HCEC 1CT (cell line): Measurements from ENCODE around the gene GEMIN7.

ENCODE experiments used
- DNase-seq: peaks from one replicate; pipeline ENCODE4 v3.0.0-alpha.2; 2017

GEMIN7 gene

DNA sequence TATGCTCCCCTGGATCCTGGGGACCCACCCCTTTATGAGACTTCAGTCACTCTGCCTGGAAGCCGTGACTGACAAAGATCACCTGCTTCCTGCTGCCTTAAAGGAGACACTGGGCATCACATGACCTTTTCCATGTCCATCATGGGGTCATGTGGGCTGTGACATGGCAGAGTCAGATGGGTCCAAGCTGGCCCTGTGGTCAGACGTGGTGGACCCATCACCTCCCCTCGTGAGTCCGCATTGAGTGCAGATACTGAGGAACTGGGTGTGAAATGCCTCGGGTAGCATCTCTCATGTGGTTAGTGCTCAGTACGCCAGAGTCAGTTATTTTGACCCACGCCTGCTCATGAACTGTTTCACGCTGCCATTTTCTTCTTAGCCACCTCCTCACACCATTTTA, 54.6 kb downstream of the GEMIN7 start:
- no peak for DNase-seq

DNA sequence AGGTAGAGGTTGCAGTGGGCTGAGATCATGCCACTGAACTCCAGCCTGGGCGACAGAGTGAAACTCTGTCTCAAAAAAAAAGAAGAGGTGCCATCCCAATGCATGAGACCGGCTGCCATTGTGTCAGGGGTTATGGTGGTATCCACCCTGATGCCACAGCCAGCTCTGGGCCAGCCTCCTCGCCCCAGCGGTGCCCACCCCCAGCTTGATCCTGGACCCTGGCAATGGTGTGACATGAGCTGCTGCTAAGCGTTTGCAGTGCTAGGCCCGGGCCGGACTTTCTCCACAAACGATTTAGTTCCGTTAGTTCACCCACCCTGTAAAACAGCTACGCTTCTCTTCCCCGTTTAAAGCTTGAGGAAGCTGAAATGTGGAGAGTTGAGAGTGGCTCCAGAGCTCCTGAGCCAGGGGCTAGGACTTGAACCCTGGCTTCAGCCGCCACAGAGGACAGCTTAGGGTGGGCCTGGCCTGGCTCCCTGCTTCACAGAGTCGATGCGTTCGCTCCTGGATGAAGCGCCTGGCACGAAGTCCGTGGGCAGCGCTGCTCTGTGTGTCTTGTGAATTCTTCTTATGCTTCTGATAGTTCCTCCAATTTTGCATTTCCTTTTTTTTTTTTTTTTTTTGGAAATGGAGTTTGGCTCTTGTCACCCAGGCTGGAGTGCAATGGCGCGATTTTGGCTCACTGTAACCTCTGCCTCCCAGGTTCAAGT, 56.3 kb downstream of the GEMIN7 start:
- DNase-seq: no peak

DNA sequence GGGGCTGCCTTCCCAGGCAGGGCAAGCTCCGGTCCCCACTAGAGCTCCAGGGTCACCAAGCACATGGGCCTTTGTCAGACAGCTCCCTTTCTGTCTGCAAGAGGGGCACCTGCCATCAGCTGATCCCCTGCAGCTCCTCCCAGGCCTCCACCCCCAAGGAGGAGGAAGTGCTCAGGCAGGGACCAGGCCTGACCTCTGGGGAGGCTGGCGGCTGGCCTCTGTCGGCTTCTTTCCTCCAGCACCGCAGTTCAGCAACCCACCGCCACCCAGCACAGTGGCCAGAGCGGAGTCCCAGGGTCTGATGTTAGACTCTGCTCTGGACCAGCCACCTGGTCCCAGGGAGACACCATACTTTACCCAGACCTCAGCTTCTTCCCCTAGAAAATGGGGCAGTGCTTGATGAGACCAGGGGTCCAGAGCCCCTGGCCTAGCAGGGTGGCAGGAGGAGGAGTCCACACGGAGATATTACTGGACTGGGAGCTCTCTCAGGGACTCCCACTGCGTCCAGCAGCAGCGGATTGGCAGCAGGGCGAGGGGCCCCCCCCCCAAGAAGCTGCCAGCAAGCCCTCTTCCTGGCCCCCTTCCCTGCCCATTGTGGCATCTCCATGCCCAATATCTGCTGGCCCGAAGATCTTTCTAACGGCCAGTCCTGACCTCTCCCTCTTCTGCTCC, 57.6 kb downstream of the GEMIN7 start:
- no peak for DNase-seq

DNA sequence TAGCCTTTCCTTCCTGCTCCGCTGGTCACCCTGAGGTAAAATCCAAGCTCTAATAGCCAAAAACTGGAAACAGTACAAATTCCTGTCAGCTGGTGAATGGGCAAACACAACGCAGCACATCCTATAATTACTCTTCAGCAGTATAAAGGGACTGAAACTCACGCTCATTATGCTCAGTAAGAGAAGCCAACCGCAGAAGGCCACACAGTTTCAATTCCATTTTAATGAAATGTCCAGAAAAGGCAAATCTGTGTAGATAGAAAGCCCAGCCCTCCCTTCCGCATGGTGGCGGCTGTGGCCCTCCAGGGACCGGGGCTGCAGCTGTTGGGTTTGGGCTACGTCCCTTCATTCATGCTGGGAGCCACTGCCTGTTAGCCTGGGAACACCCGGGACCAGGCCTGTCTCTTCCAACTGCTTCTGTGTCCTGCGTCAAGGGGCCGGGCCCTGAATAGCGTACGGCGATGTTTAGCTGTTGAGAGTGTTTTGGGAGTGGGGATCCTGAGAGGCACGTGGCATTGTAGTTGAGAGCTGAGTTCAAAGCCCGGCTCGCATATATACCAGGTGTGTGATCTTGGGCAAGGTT, 58.2 kb downstream of the GEMIN7 start:
- no peak for DNase-seq

DNA sequence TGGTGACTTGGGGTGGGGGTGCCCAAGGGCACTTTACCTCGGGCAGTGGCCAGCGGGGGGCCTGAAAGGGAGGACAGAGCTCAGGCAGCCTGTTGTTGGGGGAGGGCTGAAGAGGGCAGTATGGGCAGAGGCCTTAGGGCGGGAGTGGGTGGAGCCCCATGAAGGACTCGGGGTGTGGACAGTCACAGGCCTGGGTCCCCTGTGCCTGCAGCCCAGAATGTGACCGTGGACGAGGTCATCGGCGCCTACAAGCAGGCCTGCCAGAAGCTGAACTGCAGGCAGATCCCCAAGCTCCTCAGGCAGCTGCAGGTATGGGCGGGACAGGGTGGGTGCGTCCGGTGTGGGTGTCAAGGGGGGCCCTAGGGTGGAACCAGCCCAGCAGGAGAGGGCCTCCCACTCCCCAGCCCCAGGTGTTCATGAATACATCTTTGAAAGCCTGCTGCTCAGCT, 59.3 kb downstream of the GEMIN7 start:
- DNase-seq: no peak

DNA sequence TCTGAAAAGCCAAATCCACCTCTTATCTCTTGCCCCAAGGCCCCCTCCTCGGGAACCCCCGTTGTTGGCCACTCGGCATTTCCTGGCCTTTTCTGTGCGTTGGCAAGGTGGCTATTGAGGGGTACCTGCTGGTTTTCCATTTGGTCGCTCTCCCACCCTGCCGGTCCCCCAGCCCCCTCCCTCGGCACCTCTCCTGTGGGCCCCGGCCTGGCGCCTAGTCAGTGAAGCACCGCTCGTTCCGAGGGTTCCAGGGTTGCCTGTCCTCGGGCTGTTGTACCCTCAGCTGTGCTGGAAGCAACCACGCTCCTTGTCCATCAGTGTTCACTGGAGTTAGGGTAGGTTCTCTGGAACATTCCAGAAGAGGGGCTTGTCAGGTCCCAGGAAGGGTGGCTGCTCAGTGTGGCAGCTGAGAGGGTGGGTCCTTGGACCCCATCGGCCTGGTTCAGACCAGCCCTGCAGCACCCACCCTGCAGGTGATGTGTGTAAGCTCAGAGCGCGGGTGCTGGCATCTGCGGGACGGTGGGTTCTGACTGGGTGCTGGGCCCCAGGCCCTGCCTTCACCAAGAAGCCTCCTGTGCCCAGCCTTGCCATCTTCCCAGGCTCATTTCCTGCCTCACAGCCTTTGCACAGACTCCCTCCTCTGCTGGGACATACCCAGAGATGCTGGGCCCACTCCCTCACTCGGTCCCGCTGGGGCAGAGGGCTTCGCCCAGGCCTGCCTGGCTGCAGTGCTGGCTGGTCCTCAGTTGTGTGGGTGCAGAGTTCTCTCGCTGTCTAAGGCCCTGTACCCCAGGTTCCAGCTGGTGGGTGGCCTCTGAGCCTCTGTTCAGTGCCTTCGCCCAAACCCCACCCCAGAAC, 60.5 kb downstream of the GEMIN7 start:
- no peak for DNase-seq

DNA sequence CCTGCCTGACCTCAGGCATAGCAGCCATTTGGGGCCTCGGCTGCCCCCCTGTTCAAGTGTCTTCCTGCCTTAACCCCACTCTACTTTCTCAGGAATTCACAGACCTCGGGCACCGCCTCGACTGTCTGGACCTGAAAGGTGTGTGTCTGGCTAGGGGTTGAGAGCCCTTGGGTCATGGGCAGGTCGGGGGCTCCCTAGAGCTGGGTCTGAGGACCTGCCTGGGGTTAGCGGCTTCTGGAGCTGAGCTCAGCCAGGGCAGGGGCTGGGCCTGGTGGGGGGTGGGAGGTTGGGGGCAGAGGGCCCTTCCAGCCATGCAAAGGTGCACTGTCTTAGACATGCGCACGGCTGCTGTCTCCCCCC, 61.1 kb downstream of the GEMIN7 start:
- DNase-seq: no peak

DNA sequence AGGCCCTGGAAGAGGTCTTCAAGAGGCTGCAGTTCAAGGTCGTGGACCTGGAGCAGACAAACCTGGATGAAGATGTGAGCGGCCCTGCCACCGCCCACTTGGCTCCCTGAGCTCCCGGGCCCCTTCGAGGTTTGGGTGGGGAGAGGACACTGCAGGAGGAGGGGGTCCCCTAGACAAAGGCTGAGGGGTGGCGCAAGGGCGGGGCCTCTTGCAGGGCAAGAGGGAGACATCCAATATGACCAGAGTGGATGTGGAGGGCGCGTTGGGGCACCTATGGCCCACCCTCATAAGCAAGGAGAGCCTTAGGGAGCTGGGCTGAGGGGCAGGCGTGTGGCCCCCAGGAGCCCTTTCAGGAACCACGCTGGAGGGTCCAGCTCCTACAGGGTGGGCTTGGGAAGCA, 61.5 kb downstream of the GEMIN7 start:
- no peak for DNase-seq
